RWPE2 (cell line): ENCODE measurements around the gene SKAP1.

Experiments
- ATAC-seq: fragments of 200-7000 bp; cut with Tn5 transposase; 3 replicates; pipeline ENCODE4 v1.9.1; 2021; ENCODE audit warnings: low read depth
- DNase-seq: peaks from one replicate; pipeline ENCODE4 v3.0.0-alpha.2; 2020; ENCODE audit warnings: low spot score
- H3K27ac ChIP-seq: fragments of 450-650 bp; 2 replicates; pipeline ENCODE4 v1.5.1; 2017; ENCODE audit warnings: mild to moderate bottlenecking; ENCODE audit not compliant: poor library complexity, severe bottlenecking
- H3K27me3 ChIP-seq: fragments of 250-450 bp; sonication (Bioruptor Pico); 2 replicates; pipeline ENCODE4 v1.5.1; 2021; ENCODE audit warnings: mild to moderate bottlenecking, moderate library complexity; ENCODE audit not compliant: insufficient read depth, poor library complexity, severe bottlenecking
- H3K36me3 ChIP-seq: fragments of 250-450 bp; sonication (Bioruptor Pico); 2 replicates; pipeline ENCODE4 v1.5.1; 2020; ENCODE audit warnings: low read depth, mild to moderate bottlenecking, moderate library complexity
- H3K4me1 ChIP-seq: fragments of 250-450 bp; sonication (Bioruptor Pico); 2 replicates; pipeline ENCODE4 v1.5.1; 2021; ENCODE audit warnings: mild to moderate bottlenecking, moderate library complexity; ENCODE audit not compliant: insufficient read depth, poor library complexity, severe bottlenecking
- H3K4me3 ChIP-seq: fragments of 250-450 bp; sonication (Bioruptor Pico); 2 replicates; pipeline ENCODE4 v1.5.1; 2021; ENCODE audit warnings: mild to moderate bottlenecking, moderate library complexity; ENCODE audit not compliant: severe bottlenecking
- H3K9me3 ChIP-seq: fragments of 250-450 bp; sonication (Bioruptor Pico); 2 replicates; pipeline ENCODE4 v1.5.1; 2021; ENCODE audit warnings: mild to moderate bottlenecking, moderate library complexity; ENCODE audit not compliant: severe bottlenecking
- TF ChIP-seq, protein P1 (sequence below): fragments of 450-650 bp; IDR thresholded peaks from one replicate; pipeline ENCODE4 v1.5.1; 2017; ENCODE audit warnings: mild to moderate bottlenecking, moderate library complexity; ENCODE audit not compliant: poor library complexity, severe bottlenecking

Gene SKAP1

DNA sequence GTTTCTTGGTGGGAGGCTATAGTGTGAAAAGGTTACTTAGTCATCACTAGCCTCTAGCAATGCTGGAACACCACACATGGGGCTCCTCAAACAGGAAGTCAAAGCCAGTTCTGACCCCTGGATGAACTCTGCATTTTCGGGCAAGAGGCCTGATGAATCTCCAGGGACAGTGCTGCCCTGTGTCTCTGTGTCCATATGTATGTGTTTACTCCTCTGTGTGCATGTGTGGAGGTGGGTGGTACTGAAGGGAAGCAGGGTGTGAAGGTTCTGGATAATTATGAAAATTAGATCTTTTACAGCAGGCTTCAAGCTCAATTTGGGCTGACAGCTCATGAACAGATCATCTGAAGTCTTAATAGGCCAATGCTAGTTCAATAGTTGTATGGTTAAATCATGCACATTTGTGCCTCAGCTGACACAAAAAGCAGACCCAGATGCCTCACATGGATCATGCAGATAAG lies 188.9 kb downstream of the SKAP1 start:
- DNase-seq (no peak), ATAC-seq (peak; percentile 31; the same call in 2 of the 3 replicates)

DNA sequence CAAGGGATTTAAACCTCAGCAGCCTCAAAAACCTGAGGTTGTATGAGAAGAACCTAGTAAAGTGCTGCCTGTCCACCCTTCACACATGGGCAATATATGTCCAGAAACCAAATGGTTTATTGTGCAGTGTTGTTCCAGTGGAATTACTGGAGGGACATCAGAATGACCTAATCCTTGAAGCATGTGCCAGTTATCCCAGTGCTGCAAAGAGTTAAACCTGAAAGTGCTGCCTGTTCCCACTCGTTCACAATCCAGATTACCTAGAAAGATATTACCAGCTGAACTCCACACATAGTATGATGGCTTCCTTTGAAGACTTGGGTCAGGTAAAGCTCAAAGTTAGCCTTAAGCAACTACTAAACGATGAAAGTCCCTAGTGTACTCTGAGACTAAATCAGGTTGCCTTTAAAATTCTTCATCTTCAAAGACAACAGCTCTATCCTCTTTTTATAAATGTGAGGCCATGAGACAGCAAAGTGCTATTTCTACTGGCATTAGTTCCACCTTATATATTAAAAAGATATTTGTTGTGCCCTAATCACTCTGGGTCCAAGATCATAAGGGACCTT lies 189.4 kb downstream of the SKAP1 start:
- no peak for DNase-seq
- peaks cover 65% of the 10 kb centered on the region for H3K4me1 ChIP-seq

More for the DNA sequence above, 188.9 kb downstream of the SKAP1 start:
- TF ChIP-seq, protein P1, sequence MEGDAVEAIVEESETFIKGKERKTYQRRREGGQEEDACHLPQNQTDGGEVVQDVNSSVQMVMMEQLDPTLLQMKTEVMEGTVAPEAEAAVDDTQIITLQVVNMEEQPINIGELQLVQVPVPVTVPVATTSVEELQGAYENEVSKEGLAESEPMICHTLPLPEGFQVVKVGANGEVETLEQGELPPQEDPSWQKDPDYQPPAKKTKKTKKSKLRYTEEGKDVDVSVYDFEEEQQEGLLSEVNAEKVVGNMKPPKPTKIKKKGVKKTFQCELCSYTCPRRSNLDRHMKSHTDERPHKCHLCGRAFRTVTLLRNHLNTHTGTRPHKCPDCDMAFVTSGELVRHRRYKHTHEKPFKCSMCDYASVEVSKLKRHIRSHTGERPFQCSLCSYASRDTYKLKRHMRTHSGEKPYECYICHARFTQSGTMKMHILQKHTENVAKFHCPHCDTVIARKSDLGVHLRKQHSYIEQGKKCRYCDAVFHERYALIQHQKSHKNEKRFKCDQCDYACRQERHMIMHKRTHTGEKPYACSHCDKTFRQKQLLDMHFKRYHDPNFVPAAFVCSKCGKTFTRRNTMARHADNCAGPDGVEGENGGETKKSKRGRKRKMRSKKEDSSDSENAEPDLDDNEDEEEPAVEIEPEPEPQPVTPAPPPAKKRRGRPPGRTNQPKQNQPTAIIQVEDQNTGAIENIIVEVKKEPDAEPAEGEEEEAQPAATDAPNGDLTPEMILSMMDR: no peak
- no peaks in the 10 kb centered on the region for H3K36me3 ChIP-seq
- H3K4me3 ChIP-seq: no peak overlapping the region
- no peaks in the 10 kb centered on the region for H3K9me3 ChIP-seq
- peak overlapping the region; percentile 64 for H3K27ac ChIP-seq
- H3K4me1 ChIP-seq: peaks cover 64% of the 10 kb centered on the region
- H3K27me3 ChIP-seq: no peaks in the 10 kb centered on the region

GRCh38 chr17:48240122-48240521 lies 189.9 kb downstream of the SKAP1 start:
- Histone ChIP-seq H3K9me3 (no peaks in the 10 kb centered on the region), H3K4me1 (peaks cover 61% of the 10 kb centered on the region), H3K27ac (peak overlapping the region; percentile 64), H3K36me3 (no peaks in the 10 kb centered on the region), H3K4me3 (no peak overlapping the region), H3K27me3 (no peaks in the 10 kb centered on the region)
- no peak for ATAC-seq
- no peak for DNase-seq
- TF ChIP-seq, protein P1: no peak

More for the DNA sequence above, 189.4 kb downstream of the SKAP1 start:
- Histone ChIP-seq H3K4me3 (no peak overlapping the region), H3K27ac (peak overlapping the region; percentile 64), H3K27me3 (no peaks in the 10 kb centered on the region), H3K9me3 (no peaks in the 10 kb centered on the region), H3K36me3 (no peaks in the 10 kb centered on the region)
- TF ChIP-seq, protein P1: no peak
- ATAC-seq: 0 out of 3 replicates have a peak, but pooled peaks have one; percentile 5

GRCh38 chr17:48239603-48239995 lies 190.4 kb downstream of the SKAP1 start:
- Histone ChIP-seq H3K4me1 (peaks cover 56% of the 10 kb centered on the region), H3K36me3 (no peaks in the 10 kb centered on the region), H3K27ac (peak overlapping the region; percentile 64), H3K27me3 (no peaks in the 10 kb centered on the region), H3K4me3 (no peak overlapping the region), H3K9me3 (no peaks in the 10 kb centered on the region)
- ATAC-seq (no peak), DNase-seq (no peak)
- TF ChIP-seq, protein P1: no peak

- no peak overlapping the region for H3K4me3 ChIP-seq
- peaks cover 51% of the 10 kb centered on the region for H3K4me1 ChIP-seq
- no peaks in the 10 kb centered on the region for H3K27me3 ChIP-seq
- peak overlapping the region; percentile 64 for H3K27ac ChIP-seq
- DNase-seq (no peak), ATAC-seq (no peak)
- no peaks in the 10 kb centered on the region for H3K36me3 ChIP-seq
- TF ChIP-seq, protein P1: no peak
- H3K9me3 ChIP-seq: no peaks in the 10 kb centered on the region
These were observed 190.9 kb downstream of the SKAP1 start for GRCh38 chr17:48238933-48239602.
